H1 (cell line): Measurements from ENCODE around the gene VPS52. TPM values are rescaled to one million over a fixed set of nuclear protein-coding genes. Genes with fewer than 3 reads are reported as not detected.

Source experiments
- CHD7 ChIP-seq: fragments of 300-600 bp; sonication (generic); IDR thresholded peaks from 2 replicates; pipeline ENCODE4 v1.7.1; 2012; ENCODE audit warnings: low read length, moderate library complexity, mild to moderate bottlenecking, inconsistent platforms; ENCODE audit not compliant: insufficient replicate concordance
- polyA plus RNA-seq, 7 experiments: library from polyadenylated mRNA; depleted of rRNA in 3 of 7; stranded (reverse) in 5 of 7; unstranded in 2 of 7; fragments of >200 nt in 5 of 7; fragments of 200-250 nt in 2 of 7; gene quantifications; 1 replicate in 5 of 7; 2 replicates in 1 of 7; 4 replicates in 1 of 7; pipeline versions ENCODE4 v1.2.1 to v1.2.3, GENCODE V29; 2011 to 2013; ENCODE audit warnings: missing spikeins in 2 of 7, mixed read lengths in 2 of 7
- total RNA-seq: library from RNA; stranded (reverse); fragmentation: NEBNext Ultra II Directional; extraction: Animal tissue kit (Norgen Biotek cat#: 25700); gene quantifications from 2 replicates; pipeline ENCODE4 v1.2.1, GENCODE V29; 2021

VPS52 gene
- total and polyA plus RNA-seq, 2 of the 8 experiments (the other 6 are each of a cell fraction or from before 2014, with no cell fraction given): 36.5 to 86.3 TPM

DNA sequence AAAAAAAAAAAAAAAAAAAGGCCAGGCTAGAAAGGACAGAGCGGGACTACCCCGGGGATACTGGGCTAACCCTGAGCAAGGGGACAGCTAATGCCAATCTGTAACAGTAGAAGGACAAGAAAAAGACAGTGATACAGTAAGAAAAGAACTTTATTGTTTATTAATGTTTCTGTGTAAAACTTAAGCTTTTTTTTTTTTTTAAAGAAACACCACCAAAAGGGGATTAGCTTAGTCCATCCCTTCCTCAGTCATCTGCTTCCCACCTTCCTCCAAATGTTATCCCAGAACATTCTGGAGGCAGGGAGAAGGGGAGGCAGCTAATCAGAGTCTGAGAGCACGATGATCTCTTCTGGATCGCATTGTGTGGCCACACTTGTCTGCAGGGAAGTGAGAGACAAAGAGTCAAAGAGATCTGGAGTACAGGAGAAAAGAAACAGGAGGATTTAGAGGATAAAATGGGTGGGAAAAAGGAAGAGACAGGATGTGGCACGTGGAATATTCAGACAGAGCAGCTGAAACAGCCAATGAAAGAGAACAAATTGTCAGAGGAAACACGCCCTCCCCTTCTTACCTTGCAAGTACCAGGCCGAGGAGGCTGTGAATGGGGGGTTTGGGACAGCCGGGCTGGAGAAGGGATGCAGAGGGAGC is 46.9 kb upstream of the VPS52 start (continued):
- no peak for TF ChIP-seq CHD7
